Cardiac muscle cell (in vitro differentiated cells and primary cell): ENCODE results near the gene TRIO. TPM values are rescaled to one million over a fixed set of nuclear protein-coding genes. Genes with fewer than 3 reads are reported as not detected.
"Not testable (repeated sequence)": the region's sequence is repeated elsewhere in the genome, so short reads cannot be mapped to it uniquely, and the experiment has no call there.

Experiments
- DNase-seq, 2 donors: peaks; one replicate each; pipeline versions ENCODE4 v3.0.0 to v3.0.0-alpha.2; 2010 to 2017; ENCODE audit warnings: low read depth in 1 of 2, low spot score in 1 of 2
- H3K27ac ChIP-seq: fragments of 200-600 bp; sonication (generic); 2 replicates; pipeline ENCODE4 v1.5.1; 2016
- H3K27me3 ChIP-seq: fragments of 200-600 bp; sonication (generic); 2 replicates; pipeline ENCODE4 v1.6.0; 2016; ENCODE audit warnings: control low read depth
- H3K36me3 ChIP-seq: fragments of 200-600 bp; sonication (generic); 2 replicates; pipeline ENCODE4 v1.5.1; 2016; ENCODE audit warnings: control low read depth
- H3K4me1 ChIP-seq: fragments of 200-600 bp; sonication (generic); 2 replicates; pipeline ENCODE4 v1.8.1; 2017; ENCODE audit warnings: low read depth, mild to moderate bottlenecking, mixed run types
- H3K4me3 ChIP-seq: fragments of 200-600 bp; sonication (generic); 2 replicates; pipeline ENCODE4 v1.5.1; 2016; ENCODE audit warnings: mild to moderate bottlenecking
- H3K9me3 ChIP-seq: fragments of 200-600 bp; sonication (generic); 2 replicates; pipeline ENCODE4 v1.5.1; 2017; ENCODE audit warnings: low read depth, mild to moderate bottlenecking, control low read depth
- polyA plus RNA-seq: library from polyadenylated mRNA; unstranded; fragments of >200 nt; fragmentation: Nextera tagmentation; extraction: Ambion mirVana; gene quantifications from 2 replicates; pipeline ENCODE4 v1.2.1, GENCODE V29; 2016
- total RNA-seq: library from RNA; depleted of rRNA; stranded (reverse); fragments of >200 nt; gene quantifications from 2 replicates; pipeline ENCODE4 v1.2.3, GENCODE V29; 2016
- TF ChIP-seq, protein P1 (sequence below): IDR thresholded peaks from 2 replicates; pipeline ENCODE4 v1.5.1; 2012; ENCODE audit warnings: low read depth, mild to moderate bottlenecking, low read length

Gene TRIO
- total and polyA plus RNA-seq, 2 experiments from 2014 or later, result 15.5 to 104 TPM

GRCh38 chr5:14534773-14535172 is 391.6 kb downstream of the TRIO start:
- no peaks in the 10 kb centered on the region for H3K4me1 ChIP-seq
- H3K4me3 ChIP-seq, result no peak overlapping the region
- no peaks in the 10 kb centered on the region for H3K9me3 ChIP-seq
- TF ChIP-seq, protein P1, sequence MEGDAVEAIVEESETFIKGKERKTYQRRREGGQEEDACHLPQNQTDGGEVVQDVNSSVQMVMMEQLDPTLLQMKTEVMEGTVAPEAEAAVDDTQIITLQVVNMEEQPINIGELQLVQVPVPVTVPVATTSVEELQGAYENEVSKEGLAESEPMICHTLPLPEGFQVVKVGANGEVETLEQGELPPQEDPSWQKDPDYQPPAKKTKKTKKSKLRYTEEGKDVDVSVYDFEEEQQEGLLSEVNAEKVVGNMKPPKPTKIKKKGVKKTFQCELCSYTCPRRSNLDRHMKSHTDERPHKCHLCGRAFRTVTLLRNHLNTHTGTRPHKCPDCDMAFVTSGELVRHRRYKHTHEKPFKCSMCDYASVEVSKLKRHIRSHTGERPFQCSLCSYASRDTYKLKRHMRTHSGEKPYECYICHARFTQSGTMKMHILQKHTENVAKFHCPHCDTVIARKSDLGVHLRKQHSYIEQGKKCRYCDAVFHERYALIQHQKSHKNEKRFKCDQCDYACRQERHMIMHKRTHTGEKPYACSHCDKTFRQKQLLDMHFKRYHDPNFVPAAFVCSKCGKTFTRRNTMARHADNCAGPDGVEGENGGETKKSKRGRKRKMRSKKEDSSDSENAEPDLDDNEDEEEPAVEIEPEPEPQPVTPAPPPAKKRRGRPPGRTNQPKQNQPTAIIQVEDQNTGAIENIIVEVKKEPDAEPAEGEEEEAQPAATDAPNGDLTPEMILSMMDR, result no peak
- no peak overlapping the region for H3K27ac ChIP-seq
- H3K27me3 ChIP-seq, result no peaks in the 10 kb centered on the region
- no peaks in the 10 kb centered on the region for H3K36me3 ChIP-seq
- DNase-seq, result peak in 1 of 2 donors; percentile 53

- Histone ChIP-seq H3K9me3 (no peaks in the 10 kb centered on the region), H3K36me3 (no peaks in the 10 kb centered on the region), H3K4me1 (no peaks in the 10 kb centered on the region), H3K4me3 (no peak overlapping the region), H3K27me3 (no peaks in the 10 kb centered on the region), H3K27ac (no peak overlapping the region)
- TF ChIP-seq, protein P1, result no peak
- peak in 1 of 2 donors; percentile 28 for DNase-seq
Measured at GRCh38 chr5:14545308-14545707, 402.2 kb downstream of the TRIO start.

GRCh38 chr5:14545862-14546261 is 402.7 kb downstream of the TRIO start:
- Histone ChIP-seq H3K36me3 (no peaks in the 10 kb centered on the region), H3K4me3 (no peak overlapping the region), H3K27me3 (no peaks in the 10 kb centered on the region), H3K4me1 (no peaks in the 10 kb centered on the region), H3K27ac (no peak overlapping the region), H3K9me3 (no peaks in the 10 kb centered on the region)
- no peak for DNase-seq
- TF ChIP-seq, protein P1, result no peak

DNA sequence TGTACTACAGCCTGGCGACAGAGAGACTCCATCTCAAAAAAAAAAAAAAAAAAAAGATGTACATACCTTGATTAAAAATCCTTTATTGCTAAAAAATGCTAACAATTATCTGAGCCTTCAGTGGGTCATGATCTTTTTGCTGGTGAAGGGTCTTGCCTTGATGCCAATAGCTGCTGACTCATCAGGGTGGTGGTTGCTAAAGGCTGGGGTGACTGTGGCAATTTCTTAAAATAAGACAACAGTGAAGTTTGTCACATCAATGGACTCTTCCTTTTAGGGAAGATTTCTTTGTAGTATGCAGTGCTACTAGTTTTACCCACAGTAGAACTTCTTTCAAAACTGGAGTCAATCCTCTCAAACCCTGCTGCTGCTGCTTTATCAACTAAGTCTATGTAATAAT is 404.5 kb downstream of the TRIO start:
- H3K36me3 ChIP-seq, result no peaks in the 10 kb centered on the region
- TF ChIP-seq, protein P1, result no peak
- no peak for DNase-seq
- no peaks in the 10 kb centered on the region for H3K4me1 ChIP-seq
- no peak overlapping the region for H3K4me3 ChIP-seq
- H3K27ac ChIP-seq, result no peak overlapping the region
- H3K9me3 ChIP-seq, result no peaks in the 10 kb centered on the region
- no peaks in the 10 kb centered on the region for H3K27me3 ChIP-seq

DNA sequence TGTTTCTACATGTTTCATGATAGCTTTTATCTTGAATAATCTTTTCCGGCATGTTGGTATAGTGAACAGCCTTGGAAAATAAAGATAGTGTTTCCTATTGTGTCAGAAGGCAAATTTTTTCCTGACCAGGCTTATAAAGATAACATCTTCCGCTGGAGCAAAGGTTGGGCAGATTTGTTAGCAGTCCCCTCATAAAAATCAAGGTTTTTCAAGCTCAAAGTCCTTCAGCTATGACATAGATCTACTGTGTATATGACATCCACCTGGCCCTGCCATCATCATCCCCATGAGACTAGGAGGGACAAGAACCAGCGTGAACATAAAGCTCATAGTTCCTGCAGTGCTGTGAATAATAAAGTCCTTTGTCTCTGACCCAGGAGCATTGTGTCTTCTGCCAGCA is 408.1 kb downstream of the TRIO start:
- TF ChIP-seq, protein P1, result no peak
- Histone ChIP-seq H3K36me3 (no peaks in the 10 kb centered on the region), H3K27me3 (no peaks in the 10 kb centered on the region), H3K4me1 (no peaks in the 10 kb centered on the region), H3K4me3 (no peak overlapping the region), H3K27ac (no peak overlapping the region), H3K9me3 (no peaks in the 10 kb centered on the region)
- no peak for DNase-seq

DNA sequence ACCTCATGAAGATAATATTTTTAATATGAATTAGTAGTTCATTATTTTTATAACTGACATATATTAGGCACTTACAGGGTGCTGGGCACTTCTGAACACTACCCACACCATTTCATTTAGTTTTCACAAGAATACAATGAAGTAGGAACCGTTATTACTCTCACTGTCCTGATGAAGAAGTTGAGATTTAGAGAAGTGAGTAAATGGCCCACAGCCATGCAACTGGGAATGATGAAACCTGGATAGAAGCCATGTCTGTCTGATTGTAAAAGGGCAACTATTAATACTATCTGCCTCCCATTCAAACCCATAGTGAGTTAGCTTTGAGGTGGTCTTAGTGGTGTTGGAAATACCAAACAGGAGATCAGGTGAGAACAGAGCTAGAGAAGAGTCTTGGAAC is 408.9 kb downstream of the TRIO start:
- peak in 1 of 2 donors; percentile 43 for DNase-seq
- Histone ChIP-seq H3K4me1 (no peaks in the 10 kb centered on the region), H3K27me3 (no peaks in the 10 kb centered on the region), H3K4me3 (no peak overlapping the region), H3K36me3 (no peaks in the 10 kb centered on the region), H3K27ac (no peak overlapping the region), H3K9me3 (no peaks in the 10 kb centered on the region)
- TF ChIP-seq, protein P1, result no peak

GRCh38 chr5:14554288-14554687 is 411.1 kb downstream of the TRIO start:
- not testable (repeated sequence) for H3K27ac ChIP-seq, DNase-seq, H3K36me3 ChIP-seq, H3K9me3 ChIP-seq, H3K4me3 ChIP-seq, H3K4me1 ChIP-seq, H3K27me3 ChIP-seq
